Activated naive CD8-positive, alpha-beta T cell treated with anti-CD3 and anti-CD28 coated beads, Interleukin-2, amount 50 U/mL, for 24 hours (primary cell): Measurements from ENCODE around the gene CYFIP1.

Source experiments
- ATAC-seq: fragments of 150-1000 bp; cut with Tn5 transposase; one replicate; pipeline ENCODE4 v1.10.0; 2021
- DNase-seq: peaks from one replicate; pipeline ENCODE4 v3.0.0; 2021
- H3K27ac Mint-ChIP-seq: one replicate; pipeline ENCODE4 v1.8.0; 2021; ENCODE audit warnings: mild to moderate bottlenecking, mixed read lengths
- H3K27me3 Mint-ChIP-seq: one replicate; pipeline ENCODE4 v1.8.0; 2021; ENCODE audit warnings: mixed read lengths
- H3K36me3 Mint-ChIP-seq: one replicate; pipeline ENCODE4 v1.8.0; 2021; ENCODE audit warnings: low read depth, mixed read lengths
- H3K4me1 Mint-ChIP-seq: one replicate; pipeline ENCODE4 v1.8.0; 2021; ENCODE audit warnings: mixed read lengths
- H3K4me3 Mint-ChIP-seq: one replicate; pipeline ENCODE4 v1.8.0; 2021; ENCODE audit warnings: mild to moderate bottlenecking, moderate library complexity, mixed read lengths
- H3K9me3 Mint-ChIP-seq: one replicate; pipeline ENCODE4 v1.8.0; 2021; ENCODE audit warnings: mixed read lengths

CYFIP1 gene

DNA sequence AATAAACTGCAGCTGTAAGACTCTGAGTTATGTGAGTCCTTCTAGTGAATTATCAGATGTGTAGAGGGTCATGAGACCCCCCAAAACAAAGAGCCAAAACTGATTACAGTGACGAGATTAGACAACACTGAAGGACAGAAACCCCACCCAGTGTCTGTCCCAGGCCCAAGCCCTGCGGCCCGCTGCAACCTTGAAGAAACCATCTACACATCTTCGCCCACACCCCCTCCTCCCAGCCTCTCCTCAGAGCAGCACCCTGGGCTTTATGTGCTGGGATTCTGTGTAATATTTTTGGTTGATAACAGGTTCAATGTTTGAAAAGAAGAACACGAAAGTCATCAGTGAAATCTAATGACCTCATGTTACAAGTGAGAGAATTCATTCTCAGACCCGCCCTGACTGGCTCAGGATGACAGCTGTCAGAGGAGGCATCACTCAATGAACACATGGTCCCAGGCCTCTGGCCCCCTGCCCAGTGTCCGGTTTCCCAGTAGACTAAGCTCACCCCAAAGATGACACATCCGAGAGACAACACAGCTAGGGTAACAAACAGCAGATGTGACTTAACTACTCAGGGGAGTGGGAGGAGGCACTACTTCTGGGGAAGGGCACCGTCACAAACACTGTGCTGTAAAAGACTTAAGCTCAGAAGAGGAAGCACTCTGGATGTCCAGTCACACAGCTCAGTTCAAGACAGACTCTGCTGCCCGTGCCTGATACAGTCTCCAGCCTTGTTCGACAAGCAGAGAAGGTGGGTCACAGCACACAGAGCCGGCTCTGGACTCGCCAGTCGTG, 92.8 kb downstream of the CYFIP1 start:
- Mint-ChIP-seq H3K36me3 (no peaks in the 10 kb centered on the region), H3K27ac (no peak overlapping the region), H3K4me1 (no peaks in the 10 kb centered on the region), H3K4me3 (no peak overlapping the region), H3K9me3 (no peaks in the 10 kb centered on the region), H3K27me3 (no peaks in the 10 kb centered on the region)
- no peak for DNase-seq
- ATAC-seq: no peak

DNA sequence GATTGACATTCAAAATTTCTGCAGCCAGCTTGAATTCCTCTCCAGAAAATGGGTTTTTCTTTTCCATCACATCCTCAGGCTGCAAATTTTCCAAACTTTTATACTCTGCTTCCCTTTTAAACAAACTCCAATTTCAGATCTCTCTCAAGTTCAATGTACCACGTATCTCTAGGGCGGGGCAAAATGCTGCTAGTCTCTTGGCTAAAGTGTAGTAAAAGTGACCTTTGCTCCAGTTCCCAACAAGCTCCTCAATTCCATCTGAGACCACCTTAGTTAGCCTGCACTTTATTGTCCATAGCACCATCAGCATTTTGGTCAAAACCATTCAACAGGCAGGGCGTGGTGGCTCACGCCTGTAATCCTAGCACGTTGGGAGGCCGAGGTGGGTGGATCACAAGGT, 95.0 kb downstream of the CYFIP1 start:
- Mint-ChIP-seq H3K36me3 (no peaks in the 10 kb centered on the region), H3K27me3 (no peaks in the 10 kb centered on the region), H3K4me3 (no peak overlapping the region), H3K4me1 (no peaks in the 10 kb centered on the region), H3K27ac (no peak overlapping the region), H3K9me3 (no peaks in the 10 kb centered on the region)
- DNase-seq: no peak
- no peak for ATAC-seq

- no peak for DNase-seq
- Mint-ChIP-seq H3K27me3 (no peaks in the 10 kb centered on the region), H3K9me3 (no peaks in the 10 kb centered on the region), H3K27ac (no peak overlapping the region), H3K4me1 (no peaks in the 10 kb centered on the region), H3K36me3 (no peaks in the 10 kb centered on the region), H3K4me3 (no peak overlapping the region)
- ATAC-seq: no peak
These were observed 95.8 kb downstream of the CYFIP1 start for GRCh38 chr15:22884344-22884743.

GRCh38 chr15:22883196-22883595, 97.0 kb downstream of the CYFIP1 start:
- DNase-seq (no peak), ATAC-seq (no peak)
- H3K4me1 Mint-ChIP-seq: no peaks in the 10 kb centered on the region
- H3K27ac Mint-ChIP-seq: no peak overlapping the region
- H3K4me3 Mint-ChIP-seq: no peak overlapping the region
- H3K36me3 Mint-ChIP-seq: no peaks in the 10 kb centered on the region
- peaks cover under 1% of the 10 kb centered on the region for H3K27me3 Mint-ChIP-seq
- H3K9me3 Mint-ChIP-seq: no peaks in the 10 kb centered on the region

DNA sequence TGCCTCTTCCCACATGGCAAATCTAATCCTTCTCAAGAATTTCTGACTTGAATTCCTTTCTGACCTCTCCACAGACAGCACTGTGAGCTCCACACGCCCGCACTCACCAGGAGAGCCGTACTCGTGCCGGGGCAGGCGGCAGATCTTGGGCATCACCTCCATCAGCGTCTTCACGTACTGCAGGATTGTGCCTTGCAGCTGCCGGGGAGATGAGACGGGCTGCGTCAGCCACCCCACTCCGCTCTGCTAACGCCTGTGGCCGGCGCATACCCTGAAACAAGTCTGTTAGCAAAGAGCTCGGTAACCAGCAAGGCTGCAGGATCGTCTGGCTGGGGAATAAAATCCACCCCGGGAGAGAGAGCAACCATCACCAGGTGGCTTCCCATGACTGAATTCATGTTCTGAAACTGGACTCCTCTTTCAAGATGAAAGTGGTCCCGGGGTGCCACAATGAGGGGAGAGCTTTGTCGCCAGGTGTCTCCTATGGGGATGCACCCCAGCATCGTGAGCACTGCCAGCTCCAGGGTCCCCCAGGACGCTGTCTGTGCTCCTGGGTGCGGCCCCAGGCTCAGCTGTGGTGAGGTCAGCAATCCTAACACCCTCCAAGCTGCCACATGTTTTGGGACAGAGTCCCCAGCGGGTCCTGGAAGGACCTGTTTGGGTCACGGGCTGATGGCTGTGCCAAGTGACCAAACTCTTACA, 98.3 kb downstream of the CYFIP1 start:
- Mint-ChIP-seq H3K4me3 (no peak overlapping the region), H3K9me3 (no peaks in the 10 kb centered on the region), H3K27me3 (peaks cover 2% of the 10 kb centered on the region), H3K36me3 (peaks cover 4% of the 10 kb centered on the region), H3K27ac (no peak overlapping the region), H3K4me1 (no peaks in the 10 kb centered on the region)
- DNase-seq (no peak), ATAC-seq (no peak)

DNA sequence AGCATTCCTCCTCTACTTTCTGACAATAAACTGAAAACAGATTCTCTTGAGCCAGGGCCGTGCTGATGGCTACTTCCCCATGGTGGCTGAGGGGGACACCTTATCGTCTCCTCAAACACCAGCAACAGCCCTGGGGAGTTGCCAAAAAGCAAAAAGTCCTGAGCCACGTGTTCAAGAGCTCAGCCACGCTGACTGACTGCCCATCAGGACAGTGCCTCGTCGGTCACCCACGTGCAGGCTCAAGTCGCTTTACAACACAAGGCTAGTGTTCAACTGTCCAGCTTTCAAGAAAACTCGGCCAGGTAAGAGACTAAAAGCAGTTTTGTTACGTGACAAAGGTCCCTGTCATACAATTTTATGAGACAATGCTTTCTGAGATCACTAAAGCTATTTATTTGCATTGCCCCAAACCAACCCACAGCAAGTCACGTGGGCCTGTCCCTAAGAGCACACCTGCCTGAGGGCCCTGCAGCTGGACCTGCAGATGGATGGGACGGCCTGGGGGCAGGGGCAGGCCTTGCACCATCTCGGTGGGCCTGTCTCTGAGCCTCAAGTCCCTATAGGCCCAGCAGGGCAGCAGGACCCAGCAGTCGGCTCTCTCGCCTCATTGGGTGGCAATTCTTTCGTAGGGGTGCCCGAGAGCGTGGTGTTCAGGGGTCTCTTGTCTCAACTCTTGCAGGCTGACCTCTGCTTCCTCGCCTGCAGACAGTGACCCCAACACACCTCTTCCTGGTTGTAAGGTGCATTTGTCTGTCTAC, 99.0 kb downstream of the CYFIP1 start:
- H3K36me3 Mint-ChIP-seq: peaks cover 5% of the 10 kb centered on the region

DNA sequence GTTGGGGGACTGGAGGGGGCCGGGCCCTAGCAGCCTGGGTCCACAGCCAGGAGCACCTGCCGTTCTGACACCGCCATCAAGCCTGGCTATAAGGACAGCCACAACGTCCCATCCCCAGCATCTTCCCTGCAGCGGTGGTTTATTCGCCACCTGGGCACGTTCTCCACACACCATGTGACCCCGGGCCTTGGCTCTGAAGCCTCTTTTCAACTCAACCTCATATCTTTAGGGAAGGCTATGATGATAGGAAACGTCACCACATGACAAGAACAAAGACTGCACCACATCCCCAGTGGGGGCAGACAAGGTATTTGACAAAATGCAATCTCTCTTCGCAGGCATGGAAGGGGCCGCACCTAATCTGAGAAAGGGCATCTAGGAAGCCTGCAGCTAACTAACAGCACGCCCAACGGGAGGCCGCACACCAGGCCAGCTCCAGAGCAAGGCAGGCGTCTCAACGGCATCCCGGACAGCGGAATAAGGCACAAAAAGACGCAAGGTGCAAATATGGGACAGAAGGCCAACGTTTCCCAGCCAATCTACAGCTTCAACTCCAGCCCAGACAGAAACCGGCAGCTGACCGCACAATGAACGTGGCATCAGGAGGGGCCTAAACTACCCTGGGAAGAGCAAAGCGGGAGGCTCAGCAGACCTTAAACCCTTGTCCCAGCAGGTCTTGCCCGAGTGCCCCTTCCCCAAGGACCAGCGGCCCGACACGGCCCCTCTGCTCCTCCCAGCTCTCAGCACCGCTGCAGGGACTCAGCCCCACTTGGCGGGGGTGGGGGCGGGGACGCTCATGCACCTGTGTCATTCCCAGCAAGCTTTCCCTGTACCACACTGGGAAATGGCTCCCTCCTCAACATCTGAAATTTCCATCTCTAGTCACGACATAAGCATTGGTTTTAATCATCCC, 99.8 kb downstream of the CYFIP1 start:
- peaks cover 8% of the 10 kb centered on the region for H3K36me3 Mint-ChIP-seq

More for the DNA sequence above, 99.0 kb downstream of the CYFIP1 start:
- Mint-ChIP-seq H3K27ac (no peak overlapping the region), H3K27me3 (peaks cover 2% of the 10 kb centered on the region), H3K9me3 (no peaks in the 10 kb centered on the region), H3K4me3 (no peak overlapping the region), H3K4me1 (no peaks in the 10 kb centered on the region)
- DNase-seq (no peak), ATAC-seq (no peak)

GRCh38 chr15:22878103-22878502, 102.1 kb downstream of the CYFIP1 start:
- Mint-ChIP-seq H3K4me3 (no peak overlapping the region), H3K36me3 (peaks cover 8% of the 10 kb centered on the region), H3K27ac (no peak overlapping the region), H3K9me3 (no peaks in the 10 kb centered on the region), H3K27me3 (peaks cover 2% of the 10 kb centered on the region), H3K4me1 (no peaks in the 10 kb centered on the region)
- DNase-seq: no peak
- ATAC-seq: no peak

More for the DNA sequence above, 99.8 kb downstream of the CYFIP1 start:
- ATAC-seq: no peak
- peaks cover 2% of the 10 kb centered on the region for H3K27me3 Mint-ChIP-seq
- H3K9me3 Mint-ChIP-seq: no peaks in the 10 kb centered on the region
- DNase-seq: no peak
- no peaks in the 10 kb centered on the region for H3K4me1 Mint-ChIP-seq
- H3K27ac Mint-ChIP-seq: no peak overlapping the region
- no peak overlapping the region for H3K4me3 Mint-ChIP-seq

GRCh38 chr15:22877607-22878006, 102.6 kb downstream of the CYFIP1 start:
- no peak overlapping the region for H3K4me3 Mint-ChIP-seq
- no peaks in the 10 kb centered on the region for H3K4me1 Mint-ChIP-seq
- H3K27me3 Mint-ChIP-seq: peaks cover 2% of the 10 kb centered on the region
- peaks cover 8% of the 10 kb centered on the region for H3K36me3 Mint-ChIP-seq
- no peaks in the 10 kb centered on the region for H3K9me3 Mint-ChIP-seq
- ATAC-seq: no peak
- no peak overlapping the region for H3K27ac Mint-ChIP-seq
- no peak for DNase-seq

DNA sequence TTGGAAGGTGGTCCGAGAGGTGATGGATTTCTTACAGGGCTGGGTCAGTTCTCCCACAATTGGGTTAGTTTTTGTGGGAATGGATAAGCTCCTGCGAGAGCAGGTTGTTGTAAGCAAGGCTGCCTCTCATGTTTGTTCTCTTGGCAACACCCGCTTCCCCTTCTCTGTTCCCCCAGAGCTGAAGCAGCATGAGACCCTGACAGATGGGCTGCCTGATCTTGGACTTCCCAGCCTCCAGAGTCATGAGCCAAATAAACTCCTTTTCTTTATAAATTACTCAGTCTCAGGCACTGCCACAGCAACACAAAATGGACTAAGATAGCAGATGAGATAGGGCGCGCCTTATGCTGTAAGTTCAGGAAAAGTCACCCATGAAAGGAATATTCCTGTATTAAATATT, 103.1 kb downstream of the CYFIP1 start:
- ATAC-seq (no peak), DNase-seq (no peak)
- Mint-ChIP-seq H3K4me3 (no peak overlapping the region), H3K27me3 (peaks cover 2% of the 10 kb centered on the region), H3K4me1 (no peaks in the 10 kb centered on the region), H3K27ac (no peak overlapping the region), H3K9me3 (no peaks in the 10 kb centered on the region), H3K36me3 (peaks cover 8% of the 10 kb centered on the region)

DNA sequence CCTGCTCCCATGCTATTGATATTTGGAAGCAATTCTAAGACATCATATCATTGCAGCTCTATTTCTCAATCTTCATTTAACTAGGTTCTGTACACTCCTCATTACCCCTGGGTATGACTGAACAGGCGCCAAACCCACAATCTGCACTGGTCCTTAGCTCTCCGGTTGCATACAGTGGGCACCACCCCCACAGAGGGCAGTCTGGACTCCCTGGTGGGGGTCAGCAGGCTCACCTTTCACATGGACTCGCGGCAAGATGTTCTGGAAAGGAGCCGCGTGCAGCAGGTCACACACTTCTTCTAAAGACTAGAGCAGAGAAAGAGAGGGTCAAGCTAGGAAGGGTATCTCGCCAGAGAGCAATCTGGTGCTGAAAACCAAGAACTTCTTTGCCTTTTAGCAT, 105.2 kb downstream of the CYFIP1 start:
- DNase-seq (no peak), ATAC-seq (no peak)
- Mint-ChIP-seq H3K27me3 (peaks cover 2% of the 10 kb centered on the region), H3K4me1 (no peaks in the 10 kb centered on the region), H3K27ac (no peak overlapping the region), H3K4me3 (no peak overlapping the region), H3K9me3 (no peaks in the 10 kb centered on the region), H3K36me3 (peaks cover 12% of the 10 kb centered on the region)

DNA sequence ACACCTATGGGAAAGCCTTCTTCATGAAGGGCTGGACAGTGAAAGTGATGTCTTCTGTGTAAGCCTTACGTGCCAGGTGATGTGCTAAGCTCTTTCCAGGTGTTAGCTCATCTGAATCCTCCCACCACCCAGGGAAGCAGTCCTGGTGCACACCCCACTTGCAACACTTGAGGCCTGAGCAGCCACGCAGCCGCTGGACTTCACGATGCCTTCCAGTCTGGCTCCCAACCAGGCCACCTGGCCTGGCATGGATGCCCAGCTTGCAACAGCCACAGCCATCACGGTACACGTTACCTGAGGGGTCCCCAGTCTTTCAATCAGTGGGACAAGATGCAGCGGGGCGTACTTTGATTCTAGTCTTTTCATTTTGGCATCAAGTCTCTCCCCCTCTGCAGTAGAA, 105.9 kb downstream of the CYFIP1 start:
- H3K9me3 Mint-ChIP-seq: no peaks in the 10 kb centered on the region
- H3K27me3 Mint-ChIP-seq: peaks cover 2% of the 10 kb centered on the region
- no peak overlapping the region for H3K27ac Mint-ChIP-seq
- ATAC-seq: no peak
- no peak overlapping the region for H3K4me3 Mint-ChIP-seq
- H3K4me1 Mint-ChIP-seq: no peaks in the 10 kb centered on the region
- H3K36me3 Mint-ChIP-seq: peaks cover 18% of the 10 kb centered on the region
- no peak for DNase-seq

DNA sequence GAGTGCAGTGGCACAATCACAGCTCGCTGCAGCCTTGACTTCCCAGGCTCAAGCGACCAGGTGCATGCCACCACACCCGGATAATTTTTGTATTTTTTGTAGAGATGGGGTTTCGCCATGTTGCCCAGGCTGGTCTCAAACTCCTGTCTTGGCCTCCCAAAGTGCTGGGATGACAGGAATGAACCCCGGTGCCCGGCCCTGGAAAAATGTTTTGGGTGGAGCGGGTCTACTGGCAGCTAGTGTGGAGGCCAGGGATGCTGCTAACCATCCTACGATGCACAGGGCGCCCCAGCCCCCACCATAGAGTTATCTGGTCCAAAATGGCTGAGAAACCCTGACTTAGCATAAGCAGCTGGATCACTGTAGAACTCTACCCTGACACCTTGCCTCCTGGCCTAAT, 106.3 kb downstream of the CYFIP1 start:
- no peak overlapping the region for H3K27ac Mint-ChIP-seq
- peaks cover 21% of the 10 kb centered on the region for H3K36me3 Mint-ChIP-seq
- no peak for ATAC-seq
- no peaks in the 10 kb centered on the region for H3K9me3 Mint-ChIP-seq
- no peaks in the 10 kb centered on the region for H3K4me1 Mint-ChIP-seq
- no peak overlapping the region for H3K4me3 Mint-ChIP-seq
- H3K27me3 Mint-ChIP-seq: peaks cover 2% of the 10 kb centered on the region
- DNase-seq: no peak
